M059J (cell line): ENCODE measurements around the gene NTRK1. TPM values are rescaled to one million over a fixed set of nuclear protein-coding genes. Genes with fewer than 3 reads are reported as not detected.

ENCODE experiments used
- total RNA-seq: library from RNA; depleted of rRNA; stranded (reverse); fragments of >200 nt; shearing (Covaris generic); gene quantifications from 2 replicates; pipeline ENCODE4 v1.2.3, GENCODE V29; 2014; rRNA removed

Gene NTRK1
- total RNA-seq, 1 experiment from 2014 or later, result not detected

Other genes with a start within 250 kb of the NTRK1 start
- gene HAPLN2, start 241.4 kb upstream of the NTRK1 start, total RNA-seq, result not detected in 2 replicates
- gene BCAN, start 218.7 kb upstream of the NTRK1 start, total RNA-seq, result not detected in 2 replicates
- gene NES, start 183.5 kb upstream of the NTRK1 start, total RNA-seq, result 0.02 and 0.37 TPM in 2 replicates
- 21.1 and 31.9 TPM in 2 replicates for gene CRABP2, start 155.3 kb upstream of the NTRK1 start, total RNA-seq
- gene METTL25B, start 132.4 kb upstream of the NTRK1 start, total RNA-seq, result 12.2 and 23.3 TPM in 2 replicates
- 27.0 and 27.8 TPM in 2 replicates for gene ISG20L2, start 132.1 kb upstream of the NTRK1 start, total RNA-seq
- 48.1 and 61.7 TPM in 2 replicates for gene MRPL24, start 119.8 kb upstream of the NTRK1 start, total RNA-seq
- gene HDGF, start 109.2 kb upstream of the NTRK1 start, total RNA-seq, result 211 and 264 TPM in 2 replicates
- 38.4 and 41.9 TPM in 2 replicates for gene PRCC, start 93.3 kb upstream of the NTRK1 start, total RNA-seq
- gene SH2D2A, start 44.0 kb upstream of the NTRK1 start, total RNA-seq, result 0.71 TPM in 1 of 2 replicates, not detected in the other
- gene INSRR, start 1.7 kb upstream of the NTRK1 start, total RNA-seq, result not detected in 2 replicates
- gene PEAR1, start 32.9 kb downstream of the NTRK1 start, total RNA-seq, result 0.32 and 0.34 TPM in 2 replicates
- not detected in 2 replicates for gene LRRC71, start 59.8 kb downstream of the NTRK1 start, total RNA-seq
- 17.1 and 19.2 TPM in 2 replicates for gene ARHGEF11, start 184.9 kb downstream of the NTRK1 start, total RNA-seq
- not detected in 2 replicates for gene ETV3L, start 238.9 kb downstream of the NTRK1 start, total RNA-seq